Thoracic aorta (tissue), 2 donors: ENCODE results near the gene NRXN3. TPM values are rescaled to one million over a fixed set of nuclear protein-coding genes. Genes with fewer than 3 reads are reported as not detected.

Experiments used
- ATAC-seq: fragments of 150-250 bp; one replicate; pipeline ENCODE4 v1.8.0; 2017; ENCODE audit warnings: low read depth; ENCODE audit not compliant: insufficient number of reproducible peaks, low FRiP score
- DNase-seq: peaks from one replicate; pipeline ENCODE4 v3.0.0-alpha.2; 2020; ENCODE audit warnings: low spot score
- H3K27ac ChIP-seq, 2 donors: fragments of 200-600 bp; sonication (generic); 1 replicate in 1 of 2; 2 replicates in 1 of 2; pipeline ENCODE4 v1.5.1; 2016; ENCODE audit warnings: mild to moderate bottlenecking in 2 of 2, moderate library complexity in 2 of 2
- H3K27me3 ChIP-seq: fragments of 200-600 bp; sonication (generic); replicated peaks from 2 replicates; pipeline ENCODE4 v1.6.0; 2016; ENCODE audit warnings: mild to moderate bottlenecking; ENCODE audit not compliant: insufficient read depth
- H3K36me3 ChIP-seq: fragments of 200-600 bp; sonication (generic); one replicate; pipeline ENCODE4 v1.5.1; 2016
- H3K4me1 ChIP-seq, 2 donors: fragments of 200-600 bp; sonication (generic); 1 replicate in 1 of 2; 2 replicates in 1 of 2; pipeline versions ENCODE4 v1.5.1 to v1.6.0; 2016; ENCODE audit warnings: low read depth in 2 of 2, mild to moderate bottlenecking in 1 of 2; ENCODE audit not compliant: control insufficient read depth in 1 of 2
- H3K4me3 ChIP-seq: fragments of 200-600 bp; sonication (generic); 2 replicates; pipeline ENCODE4 v1.5.1; 2016; ENCODE audit warnings: mild to moderate bottlenecking
- H3K9me3 ChIP-seq: fragments of 200-600 bp; sonication (generic); 2 replicates; pipeline ENCODE4 v1.5.1; 2016
- total RNA-seq, 2 donors: library from RNA; depleted of rRNA; stranded (reverse); fragments of >200 nt; gene quantifications; one replicate each; pipeline versions ENCODE4 v1.1.0 to v1.2.3, GENCODE V29; 2016
- TF ChIP-seq, protein P1 (sequence below): fragments of 200-600 bp; sonication (generic); IDR thresholded peaks from one replicate; pipeline ENCODE4 v1.5.1; 2019; ENCODE audit warnings: antibody characterized with exemption

Gene NRXN3
- total RNA-seq, 2 donors from 2014 or later, result 5.6 to 33.3 TPM

DNA sequence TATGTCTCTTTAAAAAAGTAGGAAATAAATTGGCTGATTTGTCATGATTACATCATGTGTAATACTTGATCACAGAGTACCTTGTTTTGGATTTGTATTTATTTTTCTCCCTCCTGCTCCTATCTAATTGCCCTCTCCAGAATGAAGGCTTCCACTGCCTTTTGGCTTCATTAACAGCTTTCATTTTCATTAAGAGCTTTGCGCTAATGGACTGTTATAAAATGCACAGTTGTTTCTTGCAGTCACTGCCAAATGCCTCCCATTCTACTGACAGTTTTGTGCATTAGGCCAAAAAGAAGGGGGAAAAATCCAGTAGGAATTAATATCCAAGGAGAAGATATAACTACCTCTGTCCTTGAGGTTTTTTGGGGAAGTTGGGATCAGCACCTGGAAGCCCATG is 159.2 kb downstream of the NRXN3 start:
- H3K9me3 ChIP-seq, result no peaks in the 10 kb centered on the region
- H3K27ac ChIP-seq, result no peak overlapping the region

DNA sequence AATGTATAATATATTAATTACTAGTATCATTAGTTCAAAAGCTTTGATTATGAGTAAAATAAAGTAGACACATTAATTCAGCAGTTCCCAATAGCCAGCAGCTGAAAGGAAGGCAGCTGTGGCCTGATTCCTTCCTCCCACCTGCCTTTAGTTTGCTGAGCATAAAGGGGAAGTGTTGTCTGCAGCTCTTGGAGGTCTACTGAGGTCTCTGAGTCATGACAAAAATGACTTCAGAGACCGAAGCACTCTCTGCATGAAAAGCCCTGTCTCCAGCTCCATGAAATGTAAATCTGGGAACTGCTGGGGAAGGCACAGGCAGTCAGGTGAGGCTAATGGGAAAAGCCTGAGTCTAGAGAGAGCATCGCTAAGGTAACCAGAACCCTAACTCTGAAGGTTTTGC is 165.4 kb downstream of the NRXN3 start:
- TF ChIP-seq, protein P1, sequence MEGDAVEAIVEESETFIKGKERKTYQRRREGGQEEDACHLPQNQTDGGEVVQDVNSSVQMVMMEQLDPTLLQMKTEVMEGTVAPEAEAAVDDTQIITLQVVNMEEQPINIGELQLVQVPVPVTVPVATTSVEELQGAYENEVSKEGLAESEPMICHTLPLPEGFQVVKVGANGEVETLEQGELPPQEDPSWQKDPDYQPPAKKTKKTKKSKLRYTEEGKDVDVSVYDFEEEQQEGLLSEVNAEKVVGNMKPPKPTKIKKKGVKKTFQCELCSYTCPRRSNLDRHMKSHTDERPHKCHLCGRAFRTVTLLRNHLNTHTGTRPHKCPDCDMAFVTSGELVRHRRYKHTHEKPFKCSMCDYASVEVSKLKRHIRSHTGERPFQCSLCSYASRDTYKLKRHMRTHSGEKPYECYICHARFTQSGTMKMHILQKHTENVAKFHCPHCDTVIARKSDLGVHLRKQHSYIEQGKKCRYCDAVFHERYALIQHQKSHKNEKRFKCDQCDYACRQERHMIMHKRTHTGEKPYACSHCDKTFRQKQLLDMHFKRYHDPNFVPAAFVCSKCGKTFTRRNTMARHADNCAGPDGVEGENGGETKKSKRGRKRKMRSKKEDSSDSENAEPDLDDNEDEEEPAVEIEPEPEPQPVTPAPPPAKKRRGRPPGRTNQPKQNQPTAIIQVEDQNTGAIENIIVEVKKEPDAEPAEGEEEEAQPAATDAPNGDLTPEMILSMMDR, result no peak
- H3K36me3 ChIP-seq, result no peaks in the 10 kb centered on the region
- ATAC-seq, result no peak
- no peaks in the 10 kb centered on the region for H3K9me3 ChIP-seq
- H3K27ac ChIP-seq, result no peak overlapping the region
- no peaks in the 10 kb centered on the region for H3K4me1 ChIP-seq
- no peak overlapping the region for H3K4me3 ChIP-seq
- H3K27me3 ChIP-seq, result no peaks in the 10 kb centered on the region
- no peak for DNase-seq

More for the DNA sequence above, 159.2 kb downstream of the NRXN3 start:
- TF ChIP-seq, protein P1, result no peak
- no peak for DNase-seq
- Histone ChIP-seq H3K4me3 (no peak overlapping the region), H3K4me1 (no peaks in the 10 kb centered on the region), H3K27me3 (no peaks in the 10 kb centered on the region), H3K36me3 (no peaks in the 10 kb centered on the region)
- no peak for ATAC-seq

DNA sequence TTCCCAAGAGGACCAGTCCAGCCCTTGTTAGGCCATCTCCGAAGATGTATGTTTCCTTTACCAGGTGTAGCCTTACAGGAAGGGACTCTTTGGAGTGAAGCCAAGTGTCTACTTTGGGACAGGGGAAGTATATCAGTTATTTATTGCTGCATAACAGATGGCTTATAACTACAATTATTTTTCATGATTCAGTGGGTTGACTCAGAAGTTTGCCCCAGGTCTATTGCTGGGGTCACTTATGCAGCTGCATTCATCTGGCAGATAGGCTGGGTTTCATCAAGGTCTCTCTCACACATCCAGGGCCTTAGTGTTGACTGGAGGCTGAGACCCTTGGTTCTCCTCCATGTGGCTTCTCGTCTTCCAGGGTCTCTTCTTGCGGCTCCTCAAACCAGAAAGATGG is 170.1 kb downstream of the NRXN3 start:
- no peaks in the 10 kb centered on the region for H3K27me3 ChIP-seq
- TF ChIP-seq, protein P1, result no peak
- ATAC-seq (no peak), DNase-seq (no peak)
- H3K4me3 ChIP-seq, result no peak overlapping the region
- no peaks in the 10 kb centered on the region for H3K9me3 ChIP-seq
- no peaks in the 10 kb centered on the region for H3K4me1 ChIP-seq
- H3K27ac ChIP-seq, result no peak overlapping the region
- H3K36me3 ChIP-seq, result no peaks in the 10 kb centered on the region

DNA sequence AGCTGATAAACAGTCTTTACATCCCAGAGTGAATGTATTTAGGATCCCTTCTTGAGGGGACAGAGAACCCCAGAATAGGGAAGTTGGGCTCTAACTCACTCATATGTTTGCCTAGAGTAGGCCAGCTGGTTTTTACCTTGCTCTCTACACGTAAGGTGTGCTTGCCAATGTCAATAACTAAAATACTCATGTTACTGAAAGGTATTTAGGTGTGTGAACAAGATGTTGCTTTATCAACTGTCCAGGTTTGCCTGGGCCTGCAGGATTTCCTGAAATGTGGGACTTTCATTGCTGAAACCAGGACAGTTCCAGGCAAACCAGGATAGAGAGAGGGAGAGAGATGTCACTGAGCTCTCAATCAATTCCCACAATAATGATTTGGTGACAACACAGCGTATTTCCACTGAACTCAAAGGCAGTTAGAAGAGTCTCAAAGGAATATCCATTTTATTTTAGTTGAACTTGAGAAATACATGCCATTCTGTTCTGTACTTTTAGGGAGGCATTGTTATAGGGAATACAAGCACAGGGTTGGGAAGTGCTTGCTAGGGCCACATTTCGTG is 171.7 kb downstream of the NRXN3 start:
- H3K36me3 ChIP-seq, result no peaks in the 10 kb centered on the region
- ATAC-seq (no peak), DNase-seq (no peak)
- no peak overlapping the region for H3K4me3 ChIP-seq
- H3K27ac ChIP-seq, result no peak overlapping the region
- H3K9me3 ChIP-seq, result no peaks in the 10 kb centered on the region
- no peaks in the 10 kb centered on the region for H3K4me1 ChIP-seq
- TF ChIP-seq, protein P1, result no peak
- no peaks in the 10 kb centered on the region for H3K27me3 ChIP-seq

DNA sequence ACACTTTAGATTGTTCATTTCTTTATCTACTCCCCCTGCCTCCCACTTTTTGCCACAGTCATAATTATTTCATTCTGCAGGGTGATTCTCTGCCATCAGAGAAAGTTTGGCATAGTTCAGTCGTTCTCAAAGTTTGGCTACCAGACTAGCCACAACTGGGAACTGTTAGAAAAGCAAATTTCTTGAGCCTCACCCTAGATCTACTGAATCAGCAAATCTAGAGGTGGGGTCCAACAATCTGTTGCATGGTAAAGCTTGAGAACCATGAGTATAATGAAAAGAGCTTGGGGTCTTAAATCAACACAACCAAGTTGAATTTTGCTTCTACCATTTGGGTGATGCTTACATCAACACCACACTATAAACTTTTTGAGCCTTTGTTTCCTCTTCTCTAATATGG is 172.7 kb downstream of the NRXN3 start:
- TF ChIP-seq, protein P1, result no peak
- Histone ChIP-seq H3K4me1 (no peaks in the 10 kb centered on the region), H3K9me3 (no peaks in the 10 kb centered on the region), H3K27ac (no peak overlapping the region), H3K27me3 (no peaks in the 10 kb centered on the region), H3K36me3 (no peaks in the 10 kb centered on the region), H3K4me3 (no peak overlapping the region)
- no peak for DNase-seq
- ATAC-seq, result no peak
